Measurements from ENCODE around the gene CNIH3.

The CNIH3 gene

GRCh38 chr1:224726441-224727182 is 110.5 kb downstream of the CNIH3 start:
- peak; percentile 65 for DNase-seq
- Histone ChIP-seq H3K4me2 (ENCODE audit: insufficient read depth, low read length) (no peak overlapping the region), H4K20me1 (ENCODE audit: insufficient read depth, low read length) (no peaks in the 10 kb centered on the region), H3K27ac (ENCODE audit: low read length) (peak overlapping the region; percentile 79), H3K4me1 (ENCODE audit: insufficient read depth, low read length) (peaks cover 28% of the 10 kb centered on the region), H3K79me2 (ENCODE audit: insufficient read depth, low read length) (no peaks in the 10 kb centered on the region), H3K9me3 (ENCODE audit: insufficient read depth, low read length, severe bottlenecking) (no peaks in the 10 kb centered on the region), H3K9ac (ENCODE audit: low read depth, low read length) (peak overlapping the region; percentile 16; the same call in 1 of the 2 replicates), H3K27me3 (ENCODE audit: insufficient read depth, low read length, poor library complexity) (no peaks in the 10 kb centered on the region), H3K36me3 (ENCODE audit: insufficient read depth, low read length) (no peaks in the 10 kb centered on the region), H2AFZ (ENCODE audit: low read depth, low read length) (no peak overlapping the region), H3K4me3 (ENCODE audit: low read depth in 1 of 2, low read length in 2 of 2) (no peak overlapping the region)
- TF ChIP-seq CTCF (IDR thresholded peaks at IDR 0.05; ENCODE audit: borderline replicate concordance, extremely low read depth, low read length, poor library complexity, severe bottlenecking) (no peak), EZH2 (IDR thresholded peaks at IDR 0.05; ENCODE audit: borderline replicate concordance, low read depth, low read length, severe bottlenecking) (no peak)
- ATAC-seq (ENCODE audit: insufficient read depth, low read depth), result peak; percentile 88

- no peaks in the 10 kb centered on the region for H3K9me3 ChIP-seq (ENCODE audit: insufficient read depth, low read length, severe bottlenecking)
- H3K27ac ChIP-seq (ENCODE audit: low read length), result peak overlapping the region; percentile 79
- H3K4me3 ChIP-seq (ENCODE audit: low read depth in 1 of 2, low read length in 2 of 2), result no peak overlapping the region
- no peaks in the 10 kb centered on the region for H4K20me1 ChIP-seq (ENCODE audit: insufficient read depth, low read length)
- H3K79me2 ChIP-seq (ENCODE audit: insufficient read depth, low read length), result no peaks in the 10 kb centered on the region
- H2AFZ ChIP-seq (ENCODE audit: low read depth, low read length), result no peak overlapping the region
- TF ChIP-seq EZH2 (IDR thresholded peaks at IDR 0.05; ENCODE audit: borderline replicate concordance, low read depth, low read length, severe bottlenecking) (no peak), CTCF (IDR thresholded peaks at IDR 0.05; ENCODE audit: borderline replicate concordance, extremely low read depth, low read length, poor library complexity, severe bottlenecking) (no peak)
- no peak for ATAC-seq (ENCODE audit: insufficient read depth, low read depth)
- no peak overlapping the region for H3K4me2 ChIP-seq (ENCODE audit: insufficient read depth, low read length)
- H3K4me1 ChIP-seq (ENCODE audit: insufficient read depth, low read length), result peaks cover 25% of the 10 kb centered on the region
- no peaks in the 10 kb centered on the region for H3K36me3 ChIP-seq (ENCODE audit: insufficient read depth, low read length)
- no peaks in the 10 kb centered on the region for H3K27me3 ChIP-seq (ENCODE audit: insufficient read depth, low read length, poor library complexity)
- peak overlapping the region; percentile 16; the same call in 1 of the 2 replicates for H3K9ac ChIP-seq (ENCODE audit: low read depth, low read length)
- DNase-seq, result no peak
Observed at GRCh38 chr1:224727351-224728289, 111.5 kb downstream of the CNIH3 start.

DNA sequence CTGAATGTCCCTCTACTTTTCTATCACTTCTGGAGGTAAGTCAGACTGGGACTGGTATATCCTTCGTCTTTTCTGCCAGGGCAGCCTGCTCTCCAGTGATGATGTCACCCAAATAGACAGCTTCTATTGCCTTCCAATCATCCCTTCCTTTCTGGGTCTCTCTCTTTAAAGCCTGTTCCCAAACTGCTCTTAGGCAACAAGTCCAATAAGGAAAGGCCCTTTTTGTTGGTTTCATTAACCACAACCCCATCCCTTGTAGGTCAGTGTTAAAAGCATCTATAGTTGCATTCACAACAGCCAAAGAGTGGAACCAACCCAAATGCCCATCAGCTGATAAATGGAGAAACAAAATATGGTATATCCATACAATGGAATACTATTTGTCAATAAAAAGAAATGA is 114.4 kb downstream of the CNIH3 start:
- Histone ChIP-seq H3K27ac (ENCODE audit: low read length) (no peak overlapping the region), H3K79me2 (ENCODE audit: insufficient read depth, low read length) (no peaks in the 10 kb centered on the region), H2AFZ (ENCODE audit: low read depth, low read length) (no peak overlapping the region), H3K4me1 (ENCODE audit: insufficient read depth, low read length) (peaks cover 21% of the 10 kb centered on the region), H3K4me3 (ENCODE audit: low read depth in 1 of 2, low read length in 2 of 2) (no peak overlapping the region), H3K9me3 (ENCODE audit: insufficient read depth, low read length, severe bottlenecking) (no peaks in the 10 kb centered on the region), H3K36me3 (ENCODE audit: insufficient read depth, low read length) (peaks cover 9% of the 10 kb centered on the region; the same call in 1 of the 2 replicates), H3K9ac (ENCODE audit: low read depth, low read length) (no peak overlapping the region), H3K4me2 (ENCODE audit: insufficient read depth, low read length) (no peak overlapping the region), H3K27me3 (ENCODE audit: insufficient read depth, low read length, poor library complexity) (no peaks in the 10 kb centered on the region), H4K20me1 (ENCODE audit: insufficient read depth, low read length) (no peaks in the 10 kb centered on the region)
- ATAC-seq (ENCODE audit: insufficient read depth, low read depth), result no peak
- TF ChIP-seq EZH2 (IDR thresholded peaks at IDR 0.05; ENCODE audit: borderline replicate concordance, low read depth, low read length, severe bottlenecking) (no peak), CTCF (IDR thresholded peaks at IDR 0.05; ENCODE audit: borderline replicate concordance, extremely low read depth, low read length, poor library complexity, severe bottlenecking) (no peak)
- no peak for DNase-seq

Measured in DND-41 (cell line).